ENCODE measurements around the gene AFP. TPM values are rescaled to one million over a fixed set of nuclear protein-coding genes. Genes with fewer than 3 reads are reported as not detected.

The AFP gene
- total and polyA plus RNA-seq, 9 of the 15 experiments (the other 6 are each of a cell fraction or from before 2014, with no cell fraction given) = 0.47 to 6.2 (median 3.0) TPM

- no peak for TF ChIP-seq ZNF655 (CRISPR knock-in tag; IDR thresholded peaks at IDR 0.05)
Measured at GRCh38 chr4:73477176-73477575, 41.2 kb downstream of the AFP start (continued).

DNA sequence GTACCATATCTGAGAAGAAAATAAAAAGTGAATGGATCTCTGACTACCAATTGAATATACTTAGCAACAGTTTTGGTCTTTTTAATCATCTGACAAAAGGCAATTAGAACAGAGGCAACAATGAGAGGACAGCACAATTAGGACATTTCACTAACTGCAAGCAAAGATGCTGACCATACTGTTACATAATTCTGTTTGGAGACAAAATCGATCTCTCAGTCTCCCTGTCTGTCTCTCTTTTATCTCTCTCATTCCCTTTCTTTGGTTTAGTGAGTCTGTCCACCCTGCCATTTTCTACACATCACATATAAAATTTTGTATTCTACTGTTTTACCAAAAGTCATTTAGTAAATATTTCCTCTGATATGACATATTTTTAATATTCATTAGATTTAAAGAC is 43.3 kb downstream of the AFP start:
- no peaks in the 10 kb centered on the region for H3K27me3 ChIP-seq (ENCODE audit: control insufficient read depth in 2 of 2, insufficient read depth in 2 of 2, low read length in 2 of 2)
- intact Hi-C loops (cut with micrococcal nuclease) (no loop called here), in situ Hi-C loops (cut with MboI) (no loop called here)
- H3K9me3 ChIP-seq (replicated peaks; ENCODE audit: control insufficient read depth, insufficient read depth, low read depth, low read length) = no peaks in the 10 kb centered on the region
- H3K4me3 ChIP-seq = no peak overlapping the region
- H4K20me1 ChIP-seq (replicated peaks; ENCODE audit: control insufficient read depth, insufficient read depth, low read length) = no peaks in the 10 kb centered on the region
- no peak overlapping the region for H3K4me2 ChIP-seq (ENCODE audit: insufficient read depth, low read length)
- ChIA-PET CTCF (ENCODE audit: low intra/inter-chr PET ratio) (no interaction called here), POLR2A (no interaction called here)
- 0 out of 5 replicates have a peak, but pooled peaks cover 0 to 3% of the 10 kb centered on the region in 2 experiments for H3K4me1 ChIP-seq (replicated peaks in 1 of 2; ENCODE audit: control insufficient read depth in 2 of 2, insufficient read depth in 2 of 2, low read length in 2 of 2)
- H3K27ac ChIP-seq (ENCODE audit: extremely low read depth, low read depth, low read length) = no peak overlapping the region
- no peaks in the 10 kb centered on the region for H3K36me3 ChIP-seq (ENCODE audit: control insufficient read depth, insufficient read depth, low read length)
- TF ChIP-seq EP400 (IDR thresholded peaks at IDR 0.05) = no peak
- no peak for TF ChIP-seq TGIF2 (CRISPR knock-in tag; IDR thresholded peaks at IDR 0.05)
- TF ChIP-seq MCM5 (IDR thresholded peaks at IDR 0.05; ENCODE audit: low read depth) = no peak
- no peak for TF ChIP-seq ZNF224 (CRISPR knock-in tag; IDR thresholded peaks at IDR 0.05)
- no peak for TF ChIP-seq CHCHD3 (CRISPR knock-in tag; IDR thresholded peaks at IDR 0.05)
- no peak for TF ChIP-seq XRCC3 (IDR thresholded peaks at IDR 0.05)
- no peak for TF ChIP-seq ZFP36 (IDR thresholded peaks at IDR 0.05; ENCODE audit: low read depth, low read length, partially characterized antibody)
- TF ChIP-seq DPF2 (IDR thresholded peaks at IDR 0.05) = no peak
- TF ChIP-seq HIVEP1 (CRISPR knock-in tag; IDR thresholded peaks at IDR 0.05) = no peak
- TF ChIP-seq PTTG1 (tag; IDR thresholded peaks at IDR 0.05; ENCODE audit: low read depth) = no peak
- no peak for TF ChIP-seq BRD4 (IDR thresholded peaks at IDR 0.05)
- TF ChIP-seq SETDB1 (IDR thresholded peaks at IDR 0.05; ENCODE audit: low read length) = no peak
- no peak for TF ChIP-seq ZNF584 (CRISPR knock-in tag; IDR thresholded peaks at IDR 0.05; ENCODE audit: low read depth)
- no peak for TF ChIP-seq ZNF655 (CRISPR knock-in tag; IDR thresholded peaks at IDR 0.05)
- no peak for TF ChIP-seq NCOA1 (IDR thresholded peaks at IDR 0.05; ENCODE audit: low read depth)
- TF ChIP-seq RNF219 (CRISPR knock-in tag; IDR thresholded peaks at IDR 0.05) = no peak
- no peak overlapping the region for H2AFZ ChIP-seq (ENCODE audit: low read depth, low read length)
- WGBS (ENCODE audit: insufficient coverage, low coverage, missing lambda C conversion rate) = 6% methylated on average over 1 of the region's 1 CpG
- BruUV-seq (replicated peaks) = no TSS peak
- H3K9ac ChIP-seq (ENCODE audit: insufficient read depth in 1 of 2, low read depth in 2 of 2, low read length in 2 of 2) = no peak overlapping the region
- DNase-seq (ENCODE audit: extremely low read depth in 1 of 4, low spot score in 3 of 4) (no peak), ATAC-seq (no peak), FAIRE-seq (no peak)
- no peaks in the 10 kb centered on the region for H3K79me2 ChIP-seq (ENCODE audit: control insufficient read depth, insufficient read depth, low read length)
- H3K9me1 ChIP-seq (ENCODE audit: control insufficient read depth, insufficient read depth, low read length) = no peaks in the 10 kb centered on the region
